ENCODE measurements around the gene RTL1. TPM values are rescaled to one million over a fixed set of nuclear protein-coding genes. Genes with fewer than 3 reads are reported as not detected.

Gene RTL1
- total and polyA plus RNA-seq, 2 of the 8 experiments (the other 6 are each of a cell fraction or from before 2014, with no cell fraction given), result not detected

GRCh38 chr14:100849115-100849781, 54.3 kb downstream of the RTL1 start:
- Histone ChIP-seq H4K5ac (ENCODE audit: insufficient read length, low read depth, low read length) (no peak overlapping the region), H3K36me3 (ENCODE audit: control insufficient read depth in 2 of 4, insufficient read depth in 4 of 4, low read length in 3 of 4) (no peaks in the 10 kb centered on the region), H3K27ac (ENCODE audit: low read depth, low read length) (no peak overlapping the region), H2BK120ac (replicated peaks; ENCODE audit: low read depth, low read length) (no peak overlapping the region), H2BK12ac (ENCODE audit: low read depth, low read length) (no peak overlapping the region), H3K4me3 (ENCODE audit: extremely low read depth in 1 of 4, insufficient read depth in 2 of 4, low read depth in 3 of 4, low read length in 4 of 4) (no peak overlapping the region), H2AK5ac (ENCODE audit: low read depth, low read length) (no peak overlapping the region), H3K14ac (ENCODE audit: insufficient read length) (no peak overlapping the region), H2BK5ac (ENCODE audit: low read depth, low read length) (no peak overlapping the region), H4K8ac (ENCODE audit: extremely low read depth, insufficient read depth, low read length) (no peak overlapping the region), H3K23ac (ENCODE audit: insufficient read length) (no peak overlapping the region), H3K9ac (replicated peaks in 1 of 4; ENCODE audit: extremely low read depth in 1 of 4, low read depth in 3 of 4, low read length in 3 of 4) (no peak overlapping the region), H4K91ac (replicated peaks; ENCODE audit: insufficient read length, low read length) (no peak overlapping the region), H2BK20ac (ENCODE audit: low read length) (no peak overlapping the region), H3K56ac (replicated peaks; ENCODE audit: insufficient read length, low read depth, low read length) (no peak overlapping the region), H3K27me3 (replicated peaks in 1 of 4; ENCODE audit: control insufficient read depth in 3 of 4, extremely low read depth in 1 of 4, insufficient read depth in 3 of 4, low read length in 3 of 4) (no peaks in the 10 kb centered on the region), H3K23me2 (ENCODE audit: low read depth, low read length) (no peaks in the 10 kb centered on the region), H3K4me2 (ENCODE audit: insufficient read depth in 1 of 2, low read depth in 2 of 2, low read length in 2 of 2) (no peak overlapping the region), H3K79me2 (ENCODE audit: control insufficient read depth in 1 of 2, insufficient read depth in 2 of 2, low read length in 2 of 2) (no peaks in the 10 kb centered on the region), H3K9me3 (ENCODE audit: insufficient read depth in 2 of 2, low read depth in 1 of 2, low read length in 1 of 2) (no peaks in the 10 kb centered on the region), H3K79me1 (ENCODE audit: low read depth, low read length) (no peaks in the 10 kb centered on the region), H2AFZ (ENCODE audit: low read length) (no peak overlapping the region), H3K18ac (ENCODE audit: extremely low read depth, low read length) (no peak overlapping the region), H3K4me1 (replicated peaks in 1 of 4; ENCODE audit: control insufficient read depth in 3 of 4, insufficient read depth in 4 of 4, low read length in 3 of 4) (no peaks in the 10 kb centered on the region), H2BK15ac (ENCODE audit: low read length) (no peak overlapping the region), H4K20me1 (replicated peaks in 1 of 2; ENCODE audit: control insufficient read depth in 1 of 2, insufficient read depth in 2 of 2, low read length in 2 of 2) (no peaks in the 10 kb centered on the region), H3K4ac (replicated peaks; ENCODE audit: insufficient read length, low read depth, low read length) (no peak overlapping the region)
- 85% methylated on average over 8 of the region's 8 CpGs; no CpG with 5 or more reads in 1 of the 2 experiments for WGBS, 2 experiments (ENCODE audit: extremely low coverage in 1 of 2, insufficient coverage in 1 of 2, insufficient read length in 1 of 2, insufficient replicate concordance in 2 of 2, low coverage in 1 of 2, low lambda C conversion rate in 2 of 2, missing lambda C conversion rate in 1 of 2)
- no peak for DNase-seq (ENCODE audit: low read depth in 1 of 2, low spot score in 2 of 2)
- FAIRE-seq, result no peak
- POLR2A ChIA-PET (ENCODE audit: partially characterized antibody), result no interaction called here
- CTCF ChIA-PET (ENCODE audit: partially characterized antibody), result interaction anchor here (0.7 kb wide), 1 partner anchor 24 kb away, joined by 3 read pairs; no protein-coding TSS in a partner anchor
- TF ChIP-seq MAFK (IDR thresholded peaks at IDR 0.05; ENCODE audit: low read depth, low read length) (no peak), CBX8 (IDR thresholded peaks at IDR 0.05; ENCODE audit: borderline replicate concordance, low read depth, low read length) (no peak), SIRT6 (IDR thresholded peaks at IDR 0.05; ENCODE audit: low read length) (no peak), RBBP5 (IDR thresholded peaks at IDR 0.05; ENCODE audit: borderline replicate concordance, low read depth, low read length) (no peak), SIN3A (conservative IDR thresholded peaks at IDR 0.05 in 1 of 2, IDR thresholded peaks at IDR 0.05 in 1 of 2; ENCODE audit: low read depth in 1 of 2, low read length in 2 of 2) (no peak), HDAC6 (IDR thresholded peaks at IDR 0.05; ENCODE audit: low read depth, low read length) (no peak), RNF2 (IDR thresholded peaks at IDR 0.05; ENCODE audit: borderline replicate concordance, low read depth, low read length, missing control alignments, poor library complexity, severe bottlenecking) (no peak), ATF3 (IDR thresholded peaks at IDR 0.05; ENCODE audit: insufficient read depth, low read depth, low read length) (no peak), KDM5A (IDR thresholded peaks at IDR 0.05; ENCODE audit: low read length) (no peak), KDM4A (IDR thresholded peaks at IDR 0.05; ENCODE audit: low read depth, low read length, severe bottlenecking) (no peak), SRF (IDR thresholded peaks at IDR 0.05; ENCODE audit: low read depth, low read length) (no peak), YY1 (IDR thresholded peaks at IDR 0.05; ENCODE audit: low read depth, low read length) (no peak)

All from H1 (cell line).